Breast epithelium (tissue), 3 donors: Measurements from ENCODE around the gene PTPRN2.

Source experiments
- POLR2A ChIP-seq: fragments of 450-650 bp; IDR thresholded peaks from one replicate; pipeline ENCODE4 v1.6.1; 2016; ENCODE audit warnings: antibody characterized with exemption, mild to moderate bottlenecking, moderate library complexity
- TF ChIP-seq, protein P1 (sequence below), 3 donors: fragments of 450-650 bp; IDR thresholded peaks; one replicate each; pipeline ENCODE4 v1.5.1; 2016 to 2017; ENCODE audit warnings: antibody characterized with exemption in 3 of 3, mild to moderate bottlenecking in 3 of 3, moderate library complexity in 3 of 3

DNA sequence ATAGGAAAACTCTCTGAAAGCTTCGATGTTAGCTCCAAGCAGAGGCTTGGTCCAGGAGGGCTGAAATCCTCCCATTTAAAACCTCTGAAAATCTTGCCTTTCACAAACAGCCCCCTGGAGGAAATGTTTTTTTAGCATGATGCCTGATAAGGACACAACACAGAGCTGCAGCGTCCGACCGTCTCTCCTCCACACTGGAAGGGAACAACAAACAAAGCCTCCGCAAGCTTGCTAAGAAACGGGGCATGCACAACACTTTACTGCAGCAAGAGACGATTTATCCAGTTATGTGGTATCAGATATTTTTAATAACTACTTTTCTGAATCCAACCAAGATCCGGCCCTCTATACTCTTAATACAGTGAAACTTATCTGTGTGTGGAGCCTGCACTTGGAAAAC lies 182.3 kb downstream of the PTPRN2 start:
- TF ChIP-seq, protein P1, sequence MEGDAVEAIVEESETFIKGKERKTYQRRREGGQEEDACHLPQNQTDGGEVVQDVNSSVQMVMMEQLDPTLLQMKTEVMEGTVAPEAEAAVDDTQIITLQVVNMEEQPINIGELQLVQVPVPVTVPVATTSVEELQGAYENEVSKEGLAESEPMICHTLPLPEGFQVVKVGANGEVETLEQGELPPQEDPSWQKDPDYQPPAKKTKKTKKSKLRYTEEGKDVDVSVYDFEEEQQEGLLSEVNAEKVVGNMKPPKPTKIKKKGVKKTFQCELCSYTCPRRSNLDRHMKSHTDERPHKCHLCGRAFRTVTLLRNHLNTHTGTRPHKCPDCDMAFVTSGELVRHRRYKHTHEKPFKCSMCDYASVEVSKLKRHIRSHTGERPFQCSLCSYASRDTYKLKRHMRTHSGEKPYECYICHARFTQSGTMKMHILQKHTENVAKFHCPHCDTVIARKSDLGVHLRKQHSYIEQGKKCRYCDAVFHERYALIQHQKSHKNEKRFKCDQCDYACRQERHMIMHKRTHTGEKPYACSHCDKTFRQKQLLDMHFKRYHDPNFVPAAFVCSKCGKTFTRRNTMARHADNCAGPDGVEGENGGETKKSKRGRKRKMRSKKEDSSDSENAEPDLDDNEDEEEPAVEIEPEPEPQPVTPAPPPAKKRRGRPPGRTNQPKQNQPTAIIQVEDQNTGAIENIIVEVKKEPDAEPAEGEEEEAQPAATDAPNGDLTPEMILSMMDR (IDR thresholded peaks at IDR 0.05): no peak
- TF ChIP-seq POLR2A: no peak
